HG03066 (cell line): ENCODE results near the gene DNAJC1.
"Not testable (repeated sequence)": the region's sequence is repeated elsewhere in the genome, so short reads cannot be mapped to it uniquely, and the experiment has no call there.

ENCODE experiments used
- ATAC-seq: cut with Tn5 transposase; IDR thresholded peaks from one replicate; pipeline ENCODE4 v1.9.1; 2021; ENCODE audit warnings: low read depth; ENCODE audit not compliant: unreplicated experiment

Gene DNAJC1

GRCh38 chr10:22003177-22003963 lies at the start of gene DNAJC1:
TSS of gene DNAJC1 (minus strand) at chr10:22003730. CDS start at chr10:22003434, 296 bp downstream.
- peak; percentile 96 for ATAC-seq

- ATAC-seq = no peak
These were observed 49.5 kb upstream of the DNAJC1 start for GRCh38 chr10:22053048-22053447.

GRCh38 chr10:22049635-22050034 lies 46.1 kb upstream of the DNAJC1 start:
- ATAC-seq = no peak

GRCh38 chr10:22047812-22048211 lies 44.3 kb upstream of the DNAJC1 start:
- ATAC-seq = no peak

GRCh38 chr10:22043327-22043633 lies 39.8 kb upstream of the DNAJC1 start:
- ATAC-seq = no peak

GRCh38 chr10:22042557-22043326 lies 39.2 kb upstream of the DNAJC1 start:
- ATAC-seq = no peak

- no peak for ATAC-seq
These were observed 30.8 kb upstream of the DNAJC1 start for GRCh38 chr10:22034333-22034732.

GRCh38 chr10:22032268-22032667 lies 28.7 kb upstream of the DNAJC1 start:
- ATAC-seq = not testable (repeated sequence)

- no peak for ATAC-seq
These were observed 26.9 kb upstream of the DNAJC1 start for GRCh38 chr10:22030421-22030820.

GRCh38 chr10:22029445-22030236 lies 26.1 kb upstream of the DNAJC1 start:
- ATAC-seq = no peak

GRCh38 chr10:22027364-22028238 lies 24.1 kb upstream of the DNAJC1 start:
- no peak for ATAC-seq

- ATAC-seq = no peak
These were observed 22.8 kb upstream of the DNAJC1 start for GRCh38 chr10:22026287-22026686.

GRCh38 chr10:22023508-22023907 lies 20.0 kb upstream of the DNAJC1 start:
- no peak for ATAC-seq

- no peak for ATAC-seq
These were observed 18.9 kb upstream of the DNAJC1 start for GRCh38 chr10:22022257-22023032.

GRCh38 chr10:22021144-22021543 lies 17.6 kb upstream of the DNAJC1 start:
- ATAC-seq = not testable (repeated sequence)

- ATAC-seq = no peak
These were observed 13.9 kb upstream of the DNAJC1 start for GRCh38 chr10:22017283-22018020.

GRCh38 chr10:22016046-22016705 lies 12.6 kb upstream of the DNAJC1 start:
- ATAC-seq = no peak

GRCh38 chr10:22010973-22011408 lies 7.5 kb upstream of the DNAJC1 start:
- no peak for ATAC-seq
